Uterus (tissue), 2 donors: Measurements from ENCODE around the gene CD81.
"Not testable (repeated sequence)": the region's sequence is repeated elsewhere in the genome, so short reads cannot be mapped to it uniquely, and the experiment has no call there.

Experiments
- POLR2A ChIP-seq, 2 donors: fragments of 450-650 bp; IDR thresholded peaks; one replicate each; pipeline ENCODE4 v1.6.1; 2016; ENCODE audit warnings: antibody characterized with exemption in 2 of 2, mild to moderate bottlenecking in 1 of 2, moderate library complexity in 1 of 2
- TF ChIP-seq, protein P1 (sequence below), 4 experiments: fragments of 200-600 bp in 2 of 4; fragments of 450-650 bp in 2 of 4; sonication (generic) in 2 of 4; IDR thresholded peaks; one replicate each; pipeline ENCODE4 v1.5.1; 2016 to 2019; ENCODE audit warnings: antibody characterized with exemption in 4 of 4, mild to moderate bottlenecking in 2 of 4, moderate library complexity in 1 of 4

DNA sequence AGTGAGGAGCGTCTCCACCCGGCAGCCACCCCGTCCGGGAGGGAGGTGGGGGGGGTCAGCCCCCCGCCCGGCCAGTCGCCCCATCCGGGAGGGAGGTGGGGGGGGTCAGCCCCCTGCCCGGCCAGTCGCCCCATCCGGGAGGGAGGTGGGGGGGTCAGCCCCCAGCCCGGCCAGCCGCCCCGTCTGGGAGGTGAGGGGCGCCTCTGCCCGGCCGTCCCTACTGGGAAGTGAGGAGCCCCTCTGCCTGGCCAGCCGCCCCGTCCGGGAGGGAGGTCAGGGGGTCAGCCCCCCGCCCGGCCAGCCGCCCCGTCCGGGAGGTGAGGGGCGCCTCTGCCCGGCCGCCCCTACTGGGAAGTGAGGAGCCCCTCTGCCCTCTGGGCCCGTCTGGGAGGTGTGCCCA lies 44.5 kb upstream of the CD81 start:
- TF ChIP-seq, protein P1, sequence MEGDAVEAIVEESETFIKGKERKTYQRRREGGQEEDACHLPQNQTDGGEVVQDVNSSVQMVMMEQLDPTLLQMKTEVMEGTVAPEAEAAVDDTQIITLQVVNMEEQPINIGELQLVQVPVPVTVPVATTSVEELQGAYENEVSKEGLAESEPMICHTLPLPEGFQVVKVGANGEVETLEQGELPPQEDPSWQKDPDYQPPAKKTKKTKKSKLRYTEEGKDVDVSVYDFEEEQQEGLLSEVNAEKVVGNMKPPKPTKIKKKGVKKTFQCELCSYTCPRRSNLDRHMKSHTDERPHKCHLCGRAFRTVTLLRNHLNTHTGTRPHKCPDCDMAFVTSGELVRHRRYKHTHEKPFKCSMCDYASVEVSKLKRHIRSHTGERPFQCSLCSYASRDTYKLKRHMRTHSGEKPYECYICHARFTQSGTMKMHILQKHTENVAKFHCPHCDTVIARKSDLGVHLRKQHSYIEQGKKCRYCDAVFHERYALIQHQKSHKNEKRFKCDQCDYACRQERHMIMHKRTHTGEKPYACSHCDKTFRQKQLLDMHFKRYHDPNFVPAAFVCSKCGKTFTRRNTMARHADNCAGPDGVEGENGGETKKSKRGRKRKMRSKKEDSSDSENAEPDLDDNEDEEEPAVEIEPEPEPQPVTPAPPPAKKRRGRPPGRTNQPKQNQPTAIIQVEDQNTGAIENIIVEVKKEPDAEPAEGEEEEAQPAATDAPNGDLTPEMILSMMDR (IDR thresholded peaks at IDR 0.05), result not testable (repeated sequence)
- TF ChIP-seq POLR2A (IDR thresholded peaks at IDR 0.05), result not testable (repeated sequence)
